ENCODE measurements around the gene CNOT10.

CNOT10 gene

GRCh38 chr3:32684029-32684799 is 774 bp upstream of the CNOT10 start:
- DNase-seq, result no peak
- in situ Hi-C loops (cut with HindIII; ENCODE audit: low pct_ligation_motif_present, low pct_unique_long_range_greater_than_20kb, low sequenced_read_pairs), result no loop called here

- DNase-seq, result peak; percentile 11
- in situ Hi-C loops (cut with HindIII; ENCODE audit: low pct_ligation_motif_present, low pct_unique_long_range_greater_than_20kb, low sequenced_read_pairs), result no loop called here
Observed at GRCh38 chr3:32685543-32686185, 676 bp downstream of the CNOT10 start.

DNA sequence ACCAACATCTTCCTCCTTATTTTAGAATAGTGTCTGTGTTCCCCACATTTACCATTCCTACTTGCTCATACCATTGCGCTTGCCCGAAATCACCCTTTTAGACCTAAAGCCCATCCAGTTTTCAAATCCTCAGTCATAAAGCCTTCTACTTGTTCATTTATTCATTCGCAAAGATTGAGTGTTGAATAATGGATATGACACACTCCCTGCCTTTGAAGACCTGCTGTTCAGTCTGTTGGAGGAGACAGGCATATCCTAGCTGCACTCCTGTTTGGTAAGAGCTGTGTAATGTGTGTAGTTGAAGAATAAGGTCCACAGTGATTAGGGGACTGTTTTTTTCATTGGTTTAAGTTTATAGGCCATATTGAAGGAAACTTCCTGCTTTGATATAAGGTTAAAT is 1.7 kb downstream of the CNOT10 start:
- DNase-seq, result no peak
- in situ Hi-C loops (cut with HindIII; ENCODE audit: low pct_ligation_motif_present, low pct_unique_long_range_greater_than_20kb, low sequenced_read_pairs), result no loop called here

DNA sequence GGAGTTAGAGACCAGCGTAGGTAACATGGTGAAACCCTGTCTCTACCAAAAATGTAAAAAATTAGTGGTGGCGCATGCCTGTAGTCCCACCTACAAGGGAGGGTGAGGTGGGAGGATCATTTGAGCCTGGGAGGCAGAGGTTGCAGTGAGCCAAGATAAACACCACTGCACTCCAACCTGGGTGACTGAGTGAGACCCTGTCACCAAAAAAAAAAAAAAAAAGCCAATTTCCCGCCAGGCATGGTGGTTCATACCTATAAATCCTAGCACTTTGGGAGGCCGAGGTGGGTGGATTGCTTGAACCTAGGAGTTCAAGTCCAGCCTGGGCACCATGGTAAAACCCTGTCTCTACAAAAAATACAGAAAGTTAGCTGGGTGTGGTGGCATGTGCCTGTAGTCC is 6.9 kb downstream of the CNOT10 start:
- in situ Hi-C loops (cut with HindIII; ENCODE audit: low pct_ligation_motif_present, low pct_unique_long_range_greater_than_20kb, low sequenced_read_pairs), result no loop called here
- DNase-seq, result no peak

DNA sequence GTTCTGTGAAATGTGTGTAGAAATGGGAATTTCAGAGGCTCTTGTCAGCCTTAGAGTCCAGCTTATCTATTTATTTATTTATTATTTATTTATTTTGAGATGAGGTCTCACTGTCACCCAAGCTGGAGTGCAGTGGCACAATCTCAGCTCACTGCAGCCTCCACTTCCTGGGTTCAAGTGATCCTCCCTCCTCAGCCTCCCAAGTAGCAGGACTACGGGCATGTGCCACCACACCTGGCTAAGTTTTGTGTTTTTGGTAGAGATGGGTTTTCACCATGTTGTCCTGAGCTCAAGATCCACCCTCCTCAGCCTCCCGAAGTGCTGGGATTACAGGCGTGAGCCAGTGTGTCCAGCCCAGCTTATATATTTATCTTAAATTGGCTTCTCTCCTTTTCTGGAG is 11.5 kb downstream of the CNOT10 start:
- DNase-seq, result no peak
- in situ Hi-C loops (cut with HindIII; ENCODE audit: low pct_ligation_motif_present, low pct_unique_long_range_greater_than_20kb, low sequenced_read_pairs), result no loop called here

GRCh38 chr3:32698506-32698905 is 13.5 kb downstream of the CNOT10 start:
- DNase-seq, result no peak
- in situ Hi-C loops (cut with HindIII; ENCODE audit: low pct_ligation_motif_present, low pct_unique_long_range_greater_than_20kb, low sequenced_read_pairs), result no loop called here

DNA sequence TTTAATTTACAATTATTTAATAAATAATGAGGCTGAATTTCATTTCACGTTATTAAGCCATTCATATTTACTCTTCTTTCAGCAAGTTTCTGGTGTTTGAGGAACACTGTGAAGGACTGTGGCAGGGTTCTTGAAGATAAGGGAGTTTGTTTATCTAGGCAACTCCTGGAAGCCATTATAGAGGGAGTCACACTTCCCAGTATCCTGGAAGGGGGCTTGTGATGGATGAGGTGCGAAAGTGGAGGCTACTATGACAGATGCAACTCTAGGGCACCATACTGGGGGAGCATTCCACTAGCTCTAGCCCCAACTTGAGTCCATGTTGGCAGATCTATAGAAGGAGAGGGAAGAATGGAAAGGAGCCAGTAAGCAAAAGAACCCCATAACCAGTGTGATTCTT is 14.4 kb downstream of the CNOT10 start:
- DNase-seq, result no peak
- in situ Hi-C loops (cut with HindIII; ENCODE audit: low pct_ligation_motif_present, low pct_unique_long_range_greater_than_20kb, low sequenced_read_pairs), result no loop called here

GRCh38 chr3:32700244-32700643 is 15.3 kb downstream of the CNOT10 start:
- in situ Hi-C loops (cut with HindIII; ENCODE audit: low pct_ligation_motif_present, low pct_unique_long_range_greater_than_20kb, low sequenced_read_pairs), result no loop called here
- DNase-seq, result no peak

DNA sequence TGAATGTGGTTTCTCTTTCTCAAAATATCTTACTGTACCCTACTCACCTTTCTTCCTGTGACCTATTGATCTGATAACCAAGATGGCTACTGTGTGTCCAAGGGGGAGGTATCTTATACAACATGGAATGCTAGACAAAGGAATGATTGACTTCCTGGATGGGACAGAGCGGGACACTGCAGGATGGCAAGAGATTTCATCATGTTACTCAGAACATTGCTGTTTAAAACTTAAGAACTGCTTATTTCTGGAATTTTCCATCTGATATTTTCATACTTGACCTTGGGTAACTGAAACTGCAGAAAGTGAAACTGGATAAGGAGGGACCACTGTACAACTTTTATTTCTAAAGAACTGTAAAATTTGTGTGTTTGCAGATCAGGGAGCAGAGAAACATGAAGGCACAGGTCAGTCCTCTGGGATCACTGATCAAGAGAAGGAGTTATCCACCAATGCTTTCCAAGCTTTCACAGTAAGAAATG is 18.5 kb downstream of the CNOT10 start:
- peak; percentile 7 for DNase-seq
- in situ Hi-C loops (cut with HindIII; ENCODE audit: low pct_ligation_motif_present, low pct_unique_long_range_greater_than_20kb, low sequenced_read_pairs), result no loop called here

DNA sequence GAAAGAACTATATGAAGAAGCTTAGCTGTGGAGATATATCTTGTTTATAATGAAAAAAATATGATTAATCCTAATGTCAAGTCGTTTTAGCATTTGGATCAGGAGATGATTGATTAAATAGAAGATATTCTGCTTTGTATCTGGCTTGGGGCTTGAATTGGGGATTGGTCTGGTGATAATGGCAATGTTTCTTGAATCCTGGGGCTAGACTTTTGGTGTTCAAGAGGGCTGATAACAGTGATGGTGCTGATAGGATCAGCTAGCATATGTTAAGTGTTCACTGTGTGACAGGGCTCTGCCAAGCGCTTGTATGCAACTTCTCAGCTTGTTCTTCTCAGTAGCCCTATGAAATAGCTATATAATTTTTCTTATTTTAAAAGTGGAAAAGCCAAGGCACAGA is 20.2 kb downstream of the CNOT10 start:
- in situ Hi-C loops (cut with HindIII; ENCODE audit: low pct_ligation_motif_present, low pct_unique_long_range_greater_than_20kb, low sequenced_read_pairs), result no loop called here
- DNase-seq, result no peak

DNA sequence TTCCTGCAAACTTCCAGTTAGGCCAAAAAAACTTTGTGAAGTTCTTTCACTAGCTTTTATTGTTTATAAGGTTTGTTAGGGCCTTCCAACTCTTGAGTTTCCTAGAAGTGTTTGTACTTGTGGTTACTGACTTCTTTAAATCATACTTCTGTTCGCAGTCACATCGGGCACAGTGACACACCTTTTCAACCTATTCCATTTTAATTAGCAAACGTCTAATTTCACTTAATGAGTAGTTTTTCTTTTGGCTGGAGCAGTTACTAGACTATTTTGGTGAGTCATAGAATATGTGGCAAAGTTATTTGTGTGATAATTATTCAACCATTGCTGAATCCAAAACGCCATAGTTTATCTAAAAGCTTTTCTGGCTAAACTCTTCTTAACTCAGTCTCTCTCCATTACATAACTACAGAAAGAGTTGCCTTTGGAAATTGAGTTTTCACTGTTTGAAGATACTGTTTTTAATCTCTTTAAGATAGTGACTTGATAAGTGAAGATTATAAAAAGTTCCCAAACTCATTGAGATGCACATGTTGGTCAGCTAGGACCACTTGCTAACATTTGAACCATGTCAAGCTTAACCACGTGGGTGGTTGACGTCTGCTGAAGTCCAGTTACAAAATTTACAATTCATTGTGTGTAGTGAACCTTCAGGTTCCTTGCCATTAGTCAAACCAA is 21.5 kb downstream of the CNOT10 start:
- in situ Hi-C loops (cut with HindIII; ENCODE audit: low pct_ligation_motif_present, low pct_unique_long_range_greater_than_20kb, low sequenced_read_pairs), result no loop called here
- no peak for DNase-seq

DNA sequence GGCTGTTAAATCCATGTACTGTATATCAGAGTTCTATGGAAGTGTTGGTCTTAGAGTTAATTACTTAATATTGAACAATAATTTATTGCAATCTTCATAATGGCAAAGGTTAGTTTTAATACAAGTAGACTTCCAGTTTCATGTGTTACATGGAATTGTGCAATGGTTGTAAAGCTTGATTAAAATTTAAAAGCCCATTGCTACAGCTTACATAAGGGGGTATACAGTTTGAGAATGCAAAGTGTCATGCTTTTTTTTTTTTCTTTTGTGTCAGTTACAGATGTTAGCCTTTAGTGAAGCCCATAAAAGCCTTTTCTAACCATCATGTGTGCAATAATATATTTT is 22.0 kb downstream of the CNOT10 start:
- in situ Hi-C loops (cut with HindIII; ENCODE audit: low pct_ligation_motif_present, low pct_unique_long_range_greater_than_20kb, low sequenced_read_pairs), result no loop called here
- DNase-seq, result no peak

- in situ Hi-C loops (cut with HindIII; ENCODE audit: low pct_ligation_motif_present, low pct_unique_long_range_greater_than_20kb, low sequenced_read_pairs), result no loop called here
- DNase-seq, result no peak
Observed at GRCh38 chr3:32708672-32709283, 23.8 kb downstream of the CNOT10 start.

- DNase-seq, result no peak
Observed at GRCh38 chr3:32709346-32709745, 24.4 kb downstream of the CNOT10 start.

GRCh38 chr3:32712506-32713055 is 27.6 kb downstream of the CNOT10 start:
- in situ Hi-C loops (cut with HindIII; ENCODE audit: low pct_ligation_motif_present, low pct_unique_long_range_greater_than_20kb, low sequenced_read_pairs), result no loop called here
- no peak for DNase-seq

More at GRCh38 chr3:32709346-32709745, 24.4 kb downstream of the CNOT10 start:
- in situ Hi-C loops (cut with HindIII; ENCODE audit: low pct_ligation_motif_present, low pct_unique_long_range_greater_than_20kb, low sequenced_read_pairs), result no loop called here

- no peak for DNase-seq
- in situ Hi-C loops (cut with HindIII; ENCODE audit: low pct_ligation_motif_present, low pct_unique_long_range_greater_than_20kb, low sequenced_read_pairs), result no loop called here
Observed at GRCh38 chr3:32713181-32713580, 28.2 kb downstream of the CNOT10 start.

GRCh38 chr3:32719335-32719734 is 34.3 kb downstream of the CNOT10 start:
- DNase-seq, result no peak
- in situ Hi-C loops (cut with HindIII; ENCODE audit: low pct_ligation_motif_present, low pct_unique_long_range_greater_than_20kb, low sequenced_read_pairs), result no loop called here

- in situ Hi-C loops (cut with HindIII; ENCODE audit: low pct_ligation_motif_present, low pct_unique_long_range_greater_than_20kb, low sequenced_read_pairs), result no loop called here
- no peak for DNase-seq
Observed at GRCh38 chr3:32719931-32720330, 34.9 kb downstream of the CNOT10 start.

GRCh38 chr3:32725721-32726120 is 40.7 kb downstream of the CNOT10 start:
- no peak for DNase-seq
- in situ Hi-C loops (cut with HindIII; ENCODE audit: low pct_ligation_motif_present, low pct_unique_long_range_greater_than_20kb, low sequenced_read_pairs), result no loop called here
